WTC11 (cell line): ENCODE results near the gene GALK2. TPM values are rescaled to one million over a fixed set of nuclear protein-coding genes. Genes with fewer than 3 reads are reported as not detected.

ENCODE experiments used
- ATAC-seq: fragments of 200-7000 bp; cut with Tn5 transposase; 2 replicates; pipeline ENCODE4 v1.10.0; 2021; ENCODE audit warnings: mild to moderate bottlenecking, moderate library complexity
- CTCF ChIA-PET: fragments of 300-600 bp; sonication (Branson Sonifier 250); formaldehyde crosslinking; loops from one replicate; lab custom pipeline; 2021; ENCODE audit warnings: antibody characterized with exemption; lab: Charles Lee
- POLR2A ChIA-PET: fragments of 350-600 bp; sonication (Branson Sonifier 250); formaldehyde crosslinking; loops from one replicate; lab custom pipeline; 2021; ENCODE audit warnings: antibody characterized with exemption; lab: Charles Lee
- DNase-seq: peaks from one replicate; pipeline ENCODE4 v3.0.0; 2021; ENCODE audit warnings: low spot score
- H3K27ac Mint-ChIP-seq: 2 replicates; pipeline ENCODE4 v1.8.0; 2021; ENCODE audit warnings: mixed read lengths
- H3K27me3 Mint-ChIP-seq: 2 replicates; pipeline ENCODE4 v1.8.0; 2021; ENCODE audit warnings: low read depth, mild to moderate bottlenecking, moderate library complexity, mixed read lengths
- H3K36me3 Mint-ChIP-seq: 2 replicates; pipeline ENCODE4 v1.8.0; 2021; ENCODE audit warnings: mixed read lengths
- H3K4me1 Mint-ChIP-seq: 2 replicates; pipeline ENCODE4 v1.8.0; 2022; ENCODE audit warnings: mixed read lengths
- H3K4me3 Mint-ChIP-seq: 2 replicates; pipeline ENCODE4 v1.8.0; 2021; ENCODE audit warnings: mild to moderate bottlenecking, moderate library complexity, mixed read lengths
- H3K9me3 Mint-ChIP-seq: 2 replicates; pipeline ENCODE4 v1.8.0; 2021; ENCODE audit warnings: mixed read lengths
- ATF3 ChIP-seq: sonication (generic); formaldehyde crosslinking; conservative IDR thresholded peaks from 2 replicates; pipeline ENCODE4 v1.8.1; 2022; ENCODE audit warnings: mild to moderate bottlenecking, missing genetic modification reagents
- CDX4 ChIP-seq: fragments of 250-450 bp; sonication (Bioruptor Pico); IDR thresholded peaks from 2 replicates; pipeline ENCODE4 v1.9.0; 2021; ENCODE audit warnings: moderate library complexity, mild to moderate bottlenecking, inconsistent platforms, borderline replicate concordance
- EMX1 ChIP-seq: fragments of 250-450 bp; sonication (Bioruptor Pico); IDR thresholded peaks from 2 replicates; pipeline ENCODE4 v1.8.0; 2021; ENCODE audit warnings: mild to moderate bottlenecking
- ERG ChIP-seq: fragments of 250-450 bp; sonication (Bioruptor Pico); IDR thresholded peaks from 2 replicates; pipeline ENCODE4 v1.8.0; 2021; ENCODE audit warnings: mild to moderate bottlenecking
- MLX ChIP-seq: sonication (generic); formaldehyde crosslinking; IDR thresholded peaks from 2 replicates; pipeline ENCODE4 v1.8.1; 2023; ENCODE audit warnings: mild to moderate bottlenecking, missing genetic modification reagents, moderate library complexity
- NFATC4 ChIP-seq: fragments of 250-450 bp; sonication (Bioruptor Pico); IDR thresholded peaks from 2 replicates; pipeline ENCODE4 v1.9.0; 2021; ENCODE audit warnings: mild to moderate bottlenecking
- NFYB ChIP-seq: sonication (generic); formaldehyde crosslinking; conservative IDR thresholded peaks from 2 replicates; pipeline ENCODE4 v1.8.0; 2022; ENCODE audit warnings: low read depth, missing genetic modification reagents
- NR2C2 ChIP-seq: sonication (generic); formaldehyde crosslinking; IDR thresholded peaks from 2 replicates; pipeline ENCODE4 v1.8.0; 2022; ENCODE audit warnings: mild to moderate bottlenecking, missing genetic modification reagents
- SOX15 ChIP-seq: fragments of 250-450 bp; sonication (Bioruptor Pico); IDR thresholded peaks from 2 replicates; pipeline ENCODE4 v1.9.0; 2021; ENCODE audit warnings: mild to moderate bottlenecking
- TP53 ChIP-seq: sonication (generic); formaldehyde crosslinking; IDR thresholded peaks from 2 replicates; pipeline ENCODE4 v1.8.1; 2023; ENCODE audit warnings: mild to moderate bottlenecking, missing genetic modification reagents
- ZBTB43 ChIP-seq: sonication (generic); formaldehyde crosslinking; IDR thresholded peaks from 2 replicates; pipeline ENCODE4 v1.8.1; 2023; ENCODE audit warnings: mild to moderate bottlenecking, missing genetic modification reagents
- ZNF121 ChIP-seq: sonication (generic); formaldehyde crosslinking; IDR thresholded peaks from 2 replicates; pipeline ENCODE4 v1.8.0; 2023; ENCODE audit warnings: missing genetic modification reagents
- ZNF532 ChIP-seq: fragments of 250-450 bp; sonication (Bioruptor Pico); IDR thresholded peaks from 2 replicates; pipeline ENCODE4 v1.9.0; 2021; ENCODE audit warnings: mild to moderate bottlenecking, borderline replicate concordance
- ZNF671 ChIP-seq: fragments of 250-450 bp; sonication (Bioruptor Pico); IDR thresholded peaks from 2 replicates; pipeline ENCODE4 v1.8.0; 2021; ENCODE audit warnings: mild to moderate bottlenecking
- total RNA-seq: library from RNA; stranded (reverse); gene quantifications from 3 replicates; pipeline ENCODE4 v1.2.3, GENCODE V29; 2021
- TF ChIP-seq, protein P1 (sequence below): sonication (generic); formaldehyde crosslinking; IDR thresholded peaks from 2 replicates; pipeline ENCODE4 v1.8.0; 2023; ENCODE audit warnings: missing genetic modification reagents

The GALK2 gene
- total RNA-seq, 1 experiment from 2014 or later = 16.9 TPM

DNA sequence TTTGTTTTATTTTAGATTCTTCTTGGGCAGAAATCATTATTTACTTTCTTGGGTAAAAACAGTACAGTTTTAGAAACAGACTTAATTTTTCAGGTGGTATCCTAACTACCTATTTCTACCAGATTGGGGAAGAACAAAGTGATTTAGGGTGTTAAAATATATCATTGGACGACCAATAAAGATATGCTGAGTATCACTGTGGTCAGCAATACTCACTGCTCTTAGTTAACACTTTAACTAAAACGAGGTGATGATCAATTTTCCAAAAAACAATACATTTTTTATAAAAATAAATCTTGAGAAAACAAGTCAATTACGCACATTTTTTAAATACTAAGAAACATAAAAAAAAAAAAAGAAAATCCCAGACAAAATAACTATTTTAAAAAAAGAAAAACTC lies 18.2 kb upstream of the GALK2 start:
- H3K27me3 Mint-ChIP-seq = no peaks in the 10 kb centered on the region
- ChIA-PET CTCF (no interaction called here), POLR2A (interaction anchor here (0.7 kb wide), 1 partner anchor 776 kb away, joined by 3 read pairs; no protein-coding TSS in a partner anchor)
- no peak for DNase-seq
- H3K36me3 Mint-ChIP-seq = peaks cover 3% of the 10 kb centered on the region; the same call in 1 of the 2 replicates
- TF ChIP-seq ZBTB43 (CRISPR knock-in tag) (no peak), TP53 (CRISPR knock-in tag) (no peak)
- TF ChIP-seq, protein P1, sequence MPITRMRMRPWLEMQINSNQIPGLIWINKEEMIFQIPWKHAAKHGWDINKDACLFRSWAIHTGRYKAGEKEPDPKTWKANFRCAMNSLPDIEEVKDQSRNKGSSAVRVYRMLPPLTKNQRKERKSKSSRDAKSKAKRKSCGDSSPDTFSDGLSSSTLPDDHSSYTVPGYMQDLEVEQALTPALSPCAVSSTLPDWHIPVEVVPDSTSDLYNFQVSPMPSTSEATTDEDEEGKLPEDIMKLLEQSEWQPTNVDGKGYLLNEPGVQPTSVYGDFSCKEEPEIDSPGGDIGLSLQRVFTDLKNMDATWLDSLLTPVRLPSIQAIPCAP (CRISPR knock-in tag) = no peak
- TF ChIP-seq, all 79 proteins: peak for 0
- H3K4me3 Mint-ChIP-seq = no peak overlapping the region
- H3K27ac Mint-ChIP-seq = no peak overlapping the region
- no peak for ATAC-seq
- H3K4me1 Mint-ChIP-seq = peaks cover 52% of the 10 kb centered on the region
- H3K9me3 Mint-ChIP-seq = no peaks in the 10 kb centered on the region

DNA sequence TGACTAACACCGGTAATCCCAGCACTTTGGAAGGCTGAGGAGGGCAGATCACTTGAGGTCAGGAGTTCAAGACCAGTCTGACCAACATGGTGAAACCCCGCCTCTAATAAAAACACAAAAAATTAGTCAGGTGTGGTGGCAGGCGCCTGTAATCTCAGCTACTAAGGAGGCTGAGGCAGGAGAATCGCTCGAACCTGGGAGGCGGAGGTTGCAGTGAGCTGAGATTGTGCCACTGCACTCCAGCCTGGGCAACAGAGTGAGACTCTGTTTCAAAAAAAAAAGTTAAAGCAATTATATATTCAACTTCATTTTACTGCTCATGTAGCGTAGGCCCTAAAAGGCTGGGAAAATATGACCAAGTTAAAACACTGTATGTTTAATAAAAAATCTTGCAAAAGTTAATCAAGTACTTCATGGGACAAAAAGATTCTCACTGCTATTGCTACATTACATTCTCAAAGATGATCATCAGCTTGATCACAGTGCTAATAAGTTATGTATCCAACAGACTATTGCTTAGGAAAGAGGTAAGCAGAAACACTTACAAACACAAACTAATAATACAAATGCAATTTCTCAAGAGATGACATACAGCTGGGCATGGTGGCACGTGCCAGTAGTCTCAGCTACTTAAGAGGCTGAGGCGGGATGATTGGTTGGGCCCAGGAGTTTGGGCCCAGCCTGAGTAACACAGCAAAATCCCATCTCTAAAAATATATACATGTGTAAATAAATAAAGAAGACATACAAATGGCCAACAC lies 17.3 kb upstream of the GALK2 start:
- H3K27ac Mint-ChIP-seq = no peak overlapping the region
- peaks cover 47% of the 10 kb centered on the region for H3K4me1 Mint-ChIP-seq
- CTCF ChIA-PET = no interaction called here
- peak overlapping the region; percentile 99; the same call in 1 of the 2 replicates for H3K4me3 Mint-ChIP-seq
- no peak for ATAC-seq
- TF ChIP-seq SOX15 (CRISPR knock-in tag) (no peak), EMX1 (CRISPR knock-in tag) (no peak)
- TF ChIP-seq, all 79 proteins: peak for 0
- H3K27me3 Mint-ChIP-seq = no peaks in the 10 kb centered on the region
- H3K9me3 Mint-ChIP-seq = no peaks in the 10 kb centered on the region
- no peak for DNase-seq
- POLR2A ChIA-PET = interaction anchor here (1.0 kb wide), 1 partner anchor 106 kb away, joined by 3 read pairs; the partner anchor contains the start of gene SECISBP2L
- peaks cover 3% of the 10 kb centered on the region; the same call in 1 of the 2 replicates for H3K36me3 Mint-ChIP-seq

DNA sequence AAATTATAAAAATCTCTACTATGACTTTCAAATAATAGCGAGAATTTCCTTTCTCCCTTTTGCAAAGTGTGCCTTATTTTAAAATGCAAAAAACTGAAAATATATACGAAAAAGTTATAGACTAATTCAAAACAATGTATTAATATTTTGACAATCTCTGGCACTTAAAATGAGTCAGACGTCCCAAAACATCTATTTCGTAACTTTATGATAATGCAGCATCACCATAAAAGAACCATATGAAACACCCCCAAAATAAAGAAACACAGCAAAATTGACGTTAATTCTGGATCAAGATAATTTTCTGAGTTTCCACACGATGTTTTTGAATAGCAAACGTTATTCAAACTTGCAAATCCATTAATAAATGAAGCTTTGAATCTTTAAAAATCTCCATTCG lies 15.7 kb upstream of the GALK2 start:
- peak overlapping the region; percentile 99 for H3K4me3 Mint-ChIP-seq

GRCh38 chr15:49154799-49155109 lies 15.3 kb upstream of the GALK2 start:
- DNase-seq (no peak), ATAC-seq (no peak)
- ChIA-PET CTCF (interaction anchor here (1.4 to 1.8 kb wide), 2 partner anchors 15 to 293 kb away, joined by 5 to 6 read pairs; partner anchors contain the start of gene GALK2), POLR2A (interaction anchor here (1.8 kb wide), 1 partner anchor 15 kb away, joined by 17 read pairs; the partner anchor contains the start of gene GALK2)
- Mint-ChIP-seq H3K27me3 (no peaks in the 10 kb centered on the region), H3K4me1 (peaks cover 31% of the 10 kb centered on the region), H3K4me3 (peak overlapping the region; percentile 99), H3K27ac (peak overlapping the region; percentile 97), H3K36me3 (peaks cover 3% of the 10 kb centered on the region; the same call in 1 of the 2 replicates), H3K9me3 (no peaks in the 10 kb centered on the region)
- TF ChIP-seq ZNF532 = no peak
- no peak for TF ChIP-seq ERG
- TF ChIP-seq ZNF121 (CRISPR knock-in tag) = no peak
- TF ChIP-seq, protein P1 (CRISPR knock-in tag) = no peak
- no peak for TF ChIP-seq MLX (CRISPR knock-in tag)
- no peak for TF ChIP-seq ATF3
- TF ChIP-seq ZNF671 = no peak
- no peak for TF ChIP-seq NR2C2 (CRISPR knock-in tag)
- no peak for TF ChIP-seq NFATC4 (CRISPR knock-in tag)
- no peak for TF ChIP-seq CDX4

More for the DNA sequence above, 15.7 kb upstream of the GALK2 start:
- ChIA-PET POLR2A (interaction anchor here (1.8 kb wide), 1 partner anchor 15 kb away, joined by 17 read pairs; the partner anchor contains the start of gene GALK2), CTCF (no interaction called here)
- DNase-seq (no peak), ATAC-seq (no peak)
- Mint-ChIP-seq H3K27ac (peak overlapping the region; percentile 97; the same call in 1 of the 2 replicates), H3K27me3 (no peaks in the 10 kb centered on the region), H3K9me3 (no peaks in the 10 kb centered on the region), H3K4me1 (peaks cover 32% of the 10 kb centered on the region), H3K36me3 (peaks cover 3% of the 10 kb centered on the region; the same call in 1 of the 2 replicates)
- TF ChIP-seq NFYB (CRISPR knock-in tag) = no peak
